Adrenal gland (tissue), 12 donors: ENCODE data around the gene MAP7. TPM values are rescaled to one million over a fixed set of nuclear protein-coding genes. Genes with fewer than 3 reads are reported as not detected.

Source experiments
- DNase-seq, 7 donors: peaks; one replicate each; pipeline ENCODE4 v3.0.0-alpha.2; 2019 to 2020
- H3K27ac ChIP-seq, 5 donors: fragments of 200-600 bp; sonication (generic) in 4 of 5; 1 replicate in 3 of 5; 2 replicates in 2 of 5; pipeline versions ENCODE4 v1.5.1 to v1.8.0; 2016 to 2020; ENCODE audit warnings: mild to moderate bottlenecking in 1 of 5
- H3K27me3 ChIP-seq: fragments of 200-600 bp; 2 replicates; pipeline ENCODE4 v1.8.0; 2021
- H3K36me3 ChIP-seq, 2 donors: fragments of 200-600 bp; replicated peaks in 1 of 2; 1 replicate in 1 of 2; 2 replicates in 1 of 2; pipeline versions ENCODE4 v1.5.1 to v1.8.0; 2018 to 2022
- H3K4me1 ChIP-seq, 2 donors: fragments of 200-600 bp; replicated peaks in 1 of 2; 1 replicate in 1 of 2; 2 replicates in 1 of 2; pipeline versions ENCODE4 v1.5.1 to v1.8.0; 2018 to 2021
- H3K4me3 ChIP-seq, 4 donors: fragments of 200-600 bp; sonication (generic) in 3 of 4; one replicate each; pipeline ENCODE4 v1.5.1; 2016 to 2018
- H3K9me3 ChIP-seq, 3 donors: fragments of 200-600 bp; sonication (generic) in 1 of 3; replicated peaks in 1 of 3; 1 replicate in 2 of 3; 2 replicates in 1 of 3; pipeline versions ENCODE4 v1.5.1 to v1.8.0; 2016 to 2021
- POLR2A ChIP-seq, 2 donors: fragments of 450-650 bp; IDR thresholded peaks; one replicate each; pipeline ENCODE4 v1.6.1; 2017; ENCODE audit warnings: antibody characterized with exemption in 2 of 2, mild to moderate bottlenecking in 2 of 2, moderate library complexity in 1 of 2
- WGBS, 4 donors: extraction: QIAGEN DNeasy Blood & Tissue Kit in 2 of 4; methylation state at CpG; one replicate each; pipeline versions ENCODE4 v1.1.5 to v1.1.7; 2013 to 2017; 5-methylcytosine and 5-hydroxymethylcytosine counted together
- intact Hi-C, 2 donors: fragments of 100-400 bp; cut with DNase I; formaldehyde crosslinking; loops; one replicate each; pipeline versions ENCODE4 v1.14.1 to v1.15.0; 2022 to 2023
- polyA plus RNA-seq, 3 donors: library from polyadenylated mRNA; stranded (reverse); fragments of 200-250 nt in 2 of 3; fragments of 350-450 nt in 1 of 3; fragmentation: Illumina TruSeq in 1 of 3; extraction: RNeasy Lipid Tissue Mini Kit (QIAGEN cat#74804) in 1 of 3; gene quantifications; one replicate each; pipeline ENCODE4 v1.2.3, GENCODE V29; 2013 to 2014
- total RNA-seq, 9 donors: library from RNA; depleted of rRNA in 4 of 9; stranded (reverse); fragments of >200 nt in 4 of 9; fragments of 120-200 nt in 1 of 9; fragmentation: NEBNext Ultra II Directional in 1 of 9; extraction: Animal tissue kit (Norgen Biotek cat#: 25700) in 1 of 9; gene quantifications; one replicate each; pipeline versions ENCODE4 v1.1.0 to v1.2.4, GENCODE V29; 2013 to 2023
- TF ChIP-seq, protein P1 (sequence below), 6 experiments: fragments of 450-650 bp in 4 of 6; fragments of 200-600 bp in 2 of 6; sonication (generic) in 1 of 6; IDR thresholded peaks; 1 replicate in 5 of 6; 2 replicates in 1 of 6; pipeline versions ENCODE4 v1.5.1 to v1.8.0; 2016 to 2021; ENCODE audit warnings: antibody characterized with exemption in 6 of 6, mild to moderate bottlenecking in 2 of 6, moderate library complexity in 1 of 6
- donor health status: healthy with polysubstance abuse.
- donor health status: Bipolar disorder and iron deficiency.
- donor health status: DM: yes; HTN: yes; CAD: no.
- donor health status: DM: no; HTN: no; CAD: no.
- donor health status: DM: no; HTN: no; CAD: no.
- donor health status: DM: yes; HTN: yes; CAD: no.

The MAP7 gene
- total and polyA plus RNA-seq, 12 donors, result 4.7 to 31.6 (median 11.3) TPM

DNA sequence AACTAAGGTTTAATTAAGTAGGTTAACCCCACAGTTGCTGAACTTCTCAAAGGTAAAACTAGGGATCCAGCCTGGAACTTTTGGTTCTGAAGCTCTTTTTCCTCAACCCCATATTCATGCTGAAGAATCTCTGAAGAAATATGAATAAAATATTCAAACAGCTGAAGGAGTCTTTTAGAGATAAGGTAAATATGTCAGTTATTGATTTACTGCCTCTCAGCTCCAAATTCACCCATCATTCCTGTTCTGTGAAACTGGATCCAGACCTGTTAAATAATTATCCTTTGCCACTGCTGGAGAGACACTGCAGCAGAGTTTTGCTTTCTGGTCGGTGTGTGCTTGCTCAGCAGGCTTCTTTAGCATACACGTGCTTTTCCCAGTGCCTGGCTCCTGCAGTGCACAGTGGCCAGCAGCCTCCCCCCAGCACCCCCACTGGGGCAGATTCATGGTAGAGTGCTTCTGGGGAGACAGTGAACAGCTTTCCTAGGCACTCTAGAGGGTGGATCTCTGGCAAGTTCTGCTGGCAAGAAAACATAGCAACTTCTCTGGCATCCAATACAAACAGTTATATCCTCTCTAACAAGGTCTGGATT lies 198.6 kb downstream of the MAP7 start:
- WGBS, 4 donors, result 36 to 67% (median 47%) methylated on average over 2 of the region's 2 CpGs

DNA sequence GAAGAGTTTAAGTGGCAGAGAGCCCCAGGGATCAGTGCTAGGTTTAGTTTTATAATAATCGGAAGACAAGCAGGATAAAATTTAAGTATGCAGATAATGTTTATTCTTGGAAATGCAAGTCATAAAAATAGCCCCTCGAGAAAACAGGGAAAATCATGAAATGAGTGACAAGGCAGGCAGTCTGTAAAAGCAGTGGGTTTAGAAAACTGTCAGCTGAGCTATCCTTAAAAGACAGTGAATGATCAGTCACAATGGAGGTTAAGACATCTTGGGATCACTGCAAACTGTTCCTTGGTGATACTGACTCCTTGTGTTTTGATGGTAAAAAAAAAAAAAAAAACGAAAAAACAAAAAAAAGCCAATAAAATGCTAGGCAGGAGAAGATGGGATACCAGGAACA lies 199.3 kb downstream of the MAP7 start:
- 71 to 83% (median 74%) methylated on average over 3 of the region's 3 CpGs for WGBS, 4 donors
- intact Hi-C loops, result no loop called here
- no peaks in the 10 kb centered on the region for H3K4me1 ChIP-seq
- H3K36me3 ChIP-seq, result no peaks in the 10 kb centered on the region
- no peak overlapping the region for H3K27ac ChIP-seq
- H3K27me3 ChIP-seq, result no peaks in the 10 kb centered on the region
- no peak for DNase-seq
- no peak overlapping the region for H3K4me3 ChIP-seq
- H3K9me3 ChIP-seq, result no peaks in the 10 kb centered on the region
- TF ChIP-seq POLR2A (IDR thresholded peaks at IDR 0.05), result no peak
- TF ChIP-seq, protein P1, sequence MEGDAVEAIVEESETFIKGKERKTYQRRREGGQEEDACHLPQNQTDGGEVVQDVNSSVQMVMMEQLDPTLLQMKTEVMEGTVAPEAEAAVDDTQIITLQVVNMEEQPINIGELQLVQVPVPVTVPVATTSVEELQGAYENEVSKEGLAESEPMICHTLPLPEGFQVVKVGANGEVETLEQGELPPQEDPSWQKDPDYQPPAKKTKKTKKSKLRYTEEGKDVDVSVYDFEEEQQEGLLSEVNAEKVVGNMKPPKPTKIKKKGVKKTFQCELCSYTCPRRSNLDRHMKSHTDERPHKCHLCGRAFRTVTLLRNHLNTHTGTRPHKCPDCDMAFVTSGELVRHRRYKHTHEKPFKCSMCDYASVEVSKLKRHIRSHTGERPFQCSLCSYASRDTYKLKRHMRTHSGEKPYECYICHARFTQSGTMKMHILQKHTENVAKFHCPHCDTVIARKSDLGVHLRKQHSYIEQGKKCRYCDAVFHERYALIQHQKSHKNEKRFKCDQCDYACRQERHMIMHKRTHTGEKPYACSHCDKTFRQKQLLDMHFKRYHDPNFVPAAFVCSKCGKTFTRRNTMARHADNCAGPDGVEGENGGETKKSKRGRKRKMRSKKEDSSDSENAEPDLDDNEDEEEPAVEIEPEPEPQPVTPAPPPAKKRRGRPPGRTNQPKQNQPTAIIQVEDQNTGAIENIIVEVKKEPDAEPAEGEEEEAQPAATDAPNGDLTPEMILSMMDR (IDR thresholded peaks at IDR 0.05), result no peak

More for the DNA sequence above, 198.6 kb downstream of the MAP7 start:
- H3K36me3 ChIP-seq, result no peaks in the 10 kb centered on the region
- DNase-seq, result no peak
- H3K9me3 ChIP-seq, result no peaks in the 10 kb centered on the region
- H3K27ac ChIP-seq, result no peak overlapping the region
- intact Hi-C loops, result no loop called here
- no peak for TF ChIP-seq POLR2A (IDR thresholded peaks at IDR 0.05)
- TF ChIP-seq, protein P1 (IDR thresholded peaks at IDR 0.05), result no peak
- H3K4me1 ChIP-seq, result no peaks in the 10 kb centered on the region
- H3K4me3 ChIP-seq, result no peak overlapping the region
- H3K27me3 ChIP-seq, result no peaks in the 10 kb centered on the region

DNA sequence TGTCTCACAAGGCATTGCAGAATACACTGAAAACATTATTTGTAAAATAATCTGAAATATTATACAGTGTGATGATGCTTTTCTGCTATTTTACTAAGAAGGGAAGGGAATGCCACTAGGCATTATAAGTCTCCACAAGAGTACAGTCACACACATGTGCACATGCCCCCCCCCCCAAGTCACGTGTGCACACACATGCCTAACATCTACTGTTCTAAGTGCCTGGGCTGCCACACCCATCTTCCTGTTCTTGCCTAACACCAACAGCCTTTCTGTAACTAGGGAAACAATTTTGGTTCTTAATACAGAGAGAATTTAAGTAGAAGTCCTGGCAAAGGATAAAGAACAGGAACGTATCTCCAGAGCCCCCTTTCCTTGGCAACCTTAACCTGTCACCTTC lies 202.4 kb downstream of the MAP7 start:
- Histone ChIP-seq H3K27ac (no peak overlapping the region), H3K9me3 (no peaks in the 10 kb centered on the region), H3K36me3 (no peaks in the 10 kb centered on the region), H3K4me1 (peaks cover 0 to 7% of the 10 kb centered on the region in 2 donors), H3K27me3 (no peaks in the 10 kb centered on the region), H3K4me3 (no peak overlapping the region)
- TF ChIP-seq POLR2A (IDR thresholded peaks at IDR 0.05), result no peak
- TF ChIP-seq, protein P1 (IDR thresholded peaks at IDR 0.05), result no peak
- 72 to 90% (median 84%) methylated on average over 2 of the region's 2 CpGs for WGBS, 4 donors
- no peak for DNase-seq
- intact Hi-C loops, result no loop called here

DNA sequence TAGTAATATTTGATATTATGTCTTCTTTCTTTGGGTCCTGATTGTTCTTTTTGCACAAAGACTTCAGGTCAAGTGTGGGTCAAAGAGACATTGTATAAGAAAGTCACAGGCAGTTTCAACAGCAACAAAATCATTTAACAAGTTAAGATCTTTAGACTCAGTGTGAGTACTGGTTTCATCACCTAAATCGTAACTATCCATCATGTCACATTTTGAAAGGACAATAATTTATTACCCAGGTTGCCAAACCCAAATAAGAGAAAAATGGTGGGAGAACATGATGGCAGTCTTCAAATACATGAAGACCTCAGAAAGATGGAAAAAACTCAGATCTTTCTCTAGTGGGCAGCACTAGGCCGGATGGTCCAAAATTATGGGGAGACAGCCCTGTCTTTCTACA lies 205.1 kb downstream of the MAP7 start:
- H3K4me1 ChIP-seq, result peaks cover 0 to 16% of the 10 kb centered on the region in 2 donors
- TF ChIP-seq, protein P1 (IDR thresholded peaks at IDR 0.05), result no peak
- no peak for TF ChIP-seq POLR2A (IDR thresholded peaks at IDR 0.05)
- WGBS, 4 donors, result 88 to 98% (median 95%) methylated on average over 2 of the region's 2 CpGs
- H3K4me3 ChIP-seq, result no peak overlapping the region
- H3K36me3 ChIP-seq, result no peaks in the 10 kb centered on the region
- intact Hi-C loops, result no loop called here
- H3K9me3 ChIP-seq, result no peaks in the 10 kb centered on the region
- no peak for DNase-seq
- H3K27ac ChIP-seq, result no peak overlapping the region
- H3K27me3 ChIP-seq, result no peaks in the 10 kb centered on the region
